ENCODE data around the gene TNS3. TPM values are rescaled to one million over a fixed set of nuclear protein-coding genes. Genes with fewer than 3 reads are reported as not detected.
"Not testable (repeated sequence)": the region's sequence is repeated elsewhere in the genome, so short reads cannot be mapped to it uniquely, and the experiment has no call there.

Gene TNS3
- total and polyA plus RNA-seq, 4 donors: 58.6 to 117 (median 74.7) TPM

DNA sequence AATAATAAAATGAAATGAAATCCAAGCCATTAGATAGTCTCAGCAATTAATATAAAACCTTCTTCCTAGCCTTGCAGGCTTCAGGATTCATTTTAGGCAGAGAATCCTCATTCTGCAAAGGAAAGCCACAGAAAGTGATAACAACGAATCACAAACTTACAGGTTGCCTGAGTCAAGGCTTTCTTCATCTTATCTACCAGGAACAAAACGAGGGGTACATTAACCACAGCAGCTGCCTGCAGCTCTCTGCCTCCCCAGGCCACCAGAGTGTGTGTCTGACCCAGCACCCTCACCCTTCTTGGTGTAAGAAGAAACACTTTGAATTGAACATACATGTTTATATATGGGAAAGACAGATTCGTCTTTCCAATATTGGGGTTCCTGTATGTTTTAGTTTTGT lies 12.5 kb upstream of the TNS3 start:
- Histone ChIP-seq H3K27ac (ENCODE audit: low read depth, low read length) (no peak overlapping the region), H3K9me3 (ENCODE audit: control insufficient read depth, insufficient read depth, low read length) (peaks cover 11% of the 10 kb centered on the region), H3K27me3 (ENCODE audit: control insufficient read depth, insufficient read depth, low read length) (no peaks in the 10 kb centered on the region), H3K4me1 (ENCODE audit: control insufficient read depth, insufficient read depth, low read length) (no peaks in the 10 kb centered on the region), H3K4me3 (ENCODE audit: low read depth, low read length) (no peak overlapping the region), H3K36me3 (ENCODE audit: control insufficient read depth, insufficient read depth, low read length) (no peaks in the 10 kb centered on the region)
- DNase-seq (ENCODE audit: low read depth in 4 of 6, low spot score in 6 of 6): no peak
- 100% methylated on average over 1 of the region's 3 CpGs for WGBS (ENCODE audit: insufficient coverage)

DNA sequence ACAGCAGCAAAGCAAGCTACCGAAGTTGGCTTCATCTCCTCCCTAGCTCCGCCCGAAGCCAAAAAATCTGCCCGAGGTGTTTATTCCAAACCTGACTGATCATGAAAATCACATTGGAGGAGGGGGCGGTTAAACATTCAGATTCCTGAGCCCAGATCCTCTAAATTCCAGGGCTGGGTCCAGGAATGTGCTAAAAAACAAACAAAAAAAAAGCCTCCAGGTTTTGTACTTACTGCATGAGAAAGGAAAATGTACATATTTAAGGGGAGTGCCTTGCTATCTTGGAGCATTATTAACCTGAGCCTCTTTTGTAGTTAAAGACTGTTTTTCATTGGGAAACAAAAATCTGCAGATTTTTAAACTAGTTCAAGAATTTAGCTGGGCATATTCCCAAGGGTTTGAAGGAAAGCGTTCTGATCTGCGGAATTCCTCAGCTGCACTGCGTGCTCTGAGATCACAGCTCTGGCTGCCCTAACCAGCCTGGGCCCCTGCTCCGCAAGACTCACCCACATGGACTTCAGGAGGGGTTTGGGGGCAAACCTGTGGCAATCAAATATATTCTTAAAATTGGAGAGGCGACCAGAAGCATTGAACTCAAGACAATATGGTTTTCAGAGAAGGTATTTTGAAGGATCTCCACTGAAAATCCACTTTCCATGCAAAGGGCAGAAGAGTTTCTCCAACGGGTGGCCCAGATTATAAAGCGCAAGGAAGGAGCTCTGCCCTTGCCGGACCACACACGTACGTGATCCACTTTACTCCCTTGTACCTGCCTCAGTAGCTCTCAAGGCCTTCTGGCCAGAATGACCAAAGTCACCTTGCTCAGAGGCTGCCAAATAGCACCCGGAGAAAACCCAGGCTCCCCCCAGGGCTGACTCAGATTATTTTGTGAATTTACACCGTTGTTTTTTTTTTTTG lies 10.0 kb upstream of the TNS3 start:
- WGBS (ENCODE audit: insufficient coverage): 76% methylated on average over 14 of the region's 17 CpGs
- H3K9me3 ChIP-seq (ENCODE audit: control insufficient read depth, insufficient read depth, low read length): peaks cover 3% of the 10 kb centered on the region
- H3K36me3 ChIP-seq (ENCODE audit: control insufficient read depth, insufficient read depth, low read length): no peaks in the 10 kb centered on the region
- H3K27ac ChIP-seq (ENCODE audit: low read depth, low read length): no peak overlapping the region
- H3K4me1 ChIP-seq (ENCODE audit: control insufficient read depth, insufficient read depth, low read length): peaks cover 2% of the 10 kb centered on the region
- H3K4me3 ChIP-seq (ENCODE audit: low read depth, low read length): no peak overlapping the region
- DNase-seq (ENCODE audit: low read depth in 4 of 6, low spot score in 6 of 6): no peak
- H3K27me3 ChIP-seq (ENCODE audit: control insufficient read depth, insufficient read depth, low read length): no peaks in the 10 kb centered on the region

DNA sequence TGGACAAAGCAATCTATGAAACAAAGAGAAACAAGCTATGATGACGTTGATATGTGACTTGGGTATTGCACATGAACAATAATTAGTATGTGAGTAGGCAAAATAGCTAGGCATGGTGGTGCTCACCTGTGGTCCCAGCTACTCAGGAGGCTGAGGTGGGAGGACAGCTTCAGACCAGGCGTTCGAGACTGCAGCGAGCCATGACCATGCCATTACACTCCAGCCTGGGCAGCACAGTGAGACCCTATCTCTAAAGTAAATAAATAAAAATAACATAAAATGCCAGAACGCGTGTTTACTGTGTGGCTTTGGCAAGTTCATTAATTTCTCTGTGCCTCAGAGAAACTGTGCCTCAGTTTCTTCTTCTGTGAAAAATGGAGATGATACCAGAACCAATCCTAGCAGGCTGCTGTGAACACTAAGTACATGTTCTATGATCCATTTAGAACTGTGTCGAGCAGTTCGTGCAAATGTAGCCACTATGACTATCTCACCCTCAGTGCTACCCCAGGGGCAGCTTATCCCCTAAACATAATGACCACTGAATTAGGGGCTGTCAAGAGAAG lies 9.3 kb upstream of the TNS3 start:
- no peak for DNase-seq (ENCODE audit: low read depth in 4 of 6, low spot score in 6 of 6)
- no peak overlapping the region for H3K27ac ChIP-seq (ENCODE audit: low read depth, low read length)

DNA sequence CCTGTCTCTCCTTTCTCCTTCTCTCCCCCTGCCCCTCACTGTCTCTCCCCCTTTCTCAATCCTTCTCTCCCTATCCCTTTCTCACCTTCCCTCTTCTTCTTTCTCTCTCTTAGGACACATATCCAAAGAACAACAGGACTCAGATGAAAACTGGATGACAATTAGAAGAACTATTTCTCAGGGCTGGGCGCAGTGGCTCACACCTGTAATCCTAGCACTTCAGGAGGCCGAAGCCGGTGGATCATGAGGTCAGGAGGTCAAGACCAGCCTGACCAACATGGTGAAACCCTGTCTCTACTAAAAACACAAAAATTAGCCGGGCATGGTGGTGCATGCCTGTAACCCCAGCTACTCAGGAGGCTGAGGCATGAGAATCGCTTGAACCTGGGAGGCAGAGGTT lies 8.3 kb upstream of the TNS3 start:
- H3K27ac ChIP-seq (ENCODE audit: low read depth, low read length); H3K27me3 ChIP-seq (ENCODE audit: control insufficient read depth, insufficient read depth, low read length); H3K36me3 ChIP-seq (ENCODE audit: control insufficient read depth, insufficient read depth, low read length); DNase-seq (ENCODE audit: low read depth in 4 of 6, low spot score in 6 of 6); H3K4me1 ChIP-seq (ENCODE audit: control insufficient read depth, insufficient read depth, low read length); H3K9me3 ChIP-seq (ENCODE audit: control insufficient read depth, insufficient read depth, low read length); H3K4me3 ChIP-seq (ENCODE audit: low read depth, low read length): not testable (repeated sequence)
- WGBS (ENCODE audit: insufficient coverage): 98% methylated on average over 5 of the region's 5 CpGs

More for the DNA sequence above, 9.3 kb upstream of the TNS3 start:
- Histone ChIP-seq H3K27me3 (ENCODE audit: control insufficient read depth, insufficient read depth, low read length) (no peaks in the 10 kb centered on the region), H3K36me3 (ENCODE audit: control insufficient read depth, insufficient read depth, low read length) (no peaks in the 10 kb centered on the region), H3K4me3 (ENCODE audit: low read depth, low read length) (no peak overlapping the region), H3K9me3 (ENCODE audit: control insufficient read depth, insufficient read depth, low read length) (no peaks in the 10 kb centered on the region), H3K4me1 (ENCODE audit: control insufficient read depth, insufficient read depth, low read length) (peaks cover 3% of the 10 kb centered on the region)
- WGBS (ENCODE audit: insufficient coverage): 79% methylated on average over 4 of the region's 8 CpGs

DNA sequence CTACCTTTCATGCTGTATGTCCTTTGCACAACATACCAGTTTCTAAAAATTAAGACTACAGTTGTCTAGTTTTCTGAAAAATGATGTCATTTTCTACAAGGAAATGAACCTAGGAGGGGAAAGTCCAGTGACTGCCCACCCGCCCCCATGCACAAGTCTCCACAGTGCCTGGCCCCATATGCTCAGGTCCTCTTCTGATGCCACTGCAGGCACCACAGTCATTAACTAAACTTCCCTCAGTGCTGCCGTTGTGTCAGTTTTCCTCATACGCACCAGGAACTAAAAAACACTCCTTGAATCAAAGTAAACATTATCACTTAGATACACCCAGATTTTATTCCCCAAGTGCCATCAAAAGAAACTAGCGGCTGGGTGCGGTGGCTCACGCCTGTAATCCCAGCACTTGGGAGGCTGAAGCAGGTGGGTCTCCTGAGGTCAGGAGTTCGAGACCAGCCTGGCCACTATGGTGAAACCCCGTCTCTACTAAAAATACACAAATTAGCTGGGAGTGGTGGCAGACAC lies 6.9 kb upstream of the TNS3 start:
- peaks cover 10% of the 10 kb centered on the region for H3K4me1 ChIP-seq (ENCODE audit: control insufficient read depth, insufficient read depth, low read length)
- no peaks in the 10 kb centered on the region for H3K27me3 ChIP-seq (ENCODE audit: control insufficient read depth, insufficient read depth, low read length)
- H3K4me3 ChIP-seq (ENCODE audit: low read depth, low read length): no peak overlapping the region
- no peak overlapping the region for H3K27ac ChIP-seq (ENCODE audit: low read depth, low read length)
- H3K36me3 ChIP-seq (ENCODE audit: control insufficient read depth, insufficient read depth, low read length): no peaks in the 10 kb centered on the region
- H3K9me3 ChIP-seq (ENCODE audit: control insufficient read depth, insufficient read depth, low read length): no peaks in the 10 kb centered on the region
- DNase-seq (ENCODE audit: low read depth in 4 of 6, low spot score in 6 of 6): no peak
- 95% methylated on average over 6 of the region's 8 CpGs for WGBS (ENCODE audit: insufficient coverage)

DNA sequence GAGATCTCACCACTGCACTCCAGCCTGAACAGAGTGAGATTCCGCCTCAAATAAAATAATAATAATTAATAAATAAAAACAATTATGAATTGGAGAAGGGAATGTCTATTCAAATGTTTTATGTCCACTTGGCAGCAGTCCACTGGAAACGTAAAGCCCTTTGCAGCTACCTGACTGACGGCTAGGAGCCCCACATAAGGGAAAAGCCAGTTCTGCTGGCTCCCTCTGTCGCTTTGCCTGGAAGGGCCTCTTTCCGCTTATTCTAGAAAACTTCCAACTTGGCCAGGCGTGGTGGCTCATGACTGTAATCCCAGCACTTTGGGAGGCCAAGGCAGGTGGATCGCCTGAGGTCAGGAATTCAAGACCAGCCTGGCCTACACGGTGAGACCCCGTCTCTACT lies 6.1 kb upstream of the TNS3 start:
- Histone ChIP-seq H3K9me3 (ENCODE audit: control insufficient read depth, insufficient read depth, low read length) (no peaks in the 10 kb centered on the region), H3K27me3 (ENCODE audit: control insufficient read depth, insufficient read depth, low read length) (no peaks in the 10 kb centered on the region), H3K36me3 (ENCODE audit: control insufficient read depth, insufficient read depth, low read length) (no peaks in the 10 kb centered on the region), H3K4me1 (ENCODE audit: control insufficient read depth, insufficient read depth, low read length) (peaks cover 16% of the 10 kb centered on the region), H3K4me3 (ENCODE audit: low read depth, low read length) (no peak overlapping the region), H3K27ac (ENCODE audit: low read depth, low read length) (no peak overlapping the region)
- 80% methylated on average over 5 of the region's 9 CpGs for WGBS (ENCODE audit: insufficient coverage)
- no peak for DNase-seq (ENCODE audit: low read depth in 4 of 6, low spot score in 6 of 6)

DNA sequence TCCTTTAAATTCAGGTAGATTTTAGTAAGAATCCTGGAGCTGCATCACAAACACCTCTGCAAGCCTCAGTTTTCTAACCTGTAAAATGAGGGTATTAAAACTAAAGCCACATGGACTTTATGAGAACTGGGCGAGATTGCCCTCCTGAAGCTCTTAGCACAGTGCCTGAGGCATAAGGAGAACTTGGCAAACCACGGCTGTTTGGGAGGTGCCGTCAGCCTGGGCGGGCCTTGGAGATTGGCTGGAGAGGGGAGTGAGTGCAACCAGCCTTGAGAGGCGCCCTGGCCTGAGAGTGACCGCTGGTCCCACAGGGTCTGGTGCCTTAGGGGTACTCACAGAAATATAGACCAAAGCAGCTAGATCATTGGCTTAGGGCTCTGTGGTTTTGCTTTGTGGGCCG lies 5.4 kb upstream of the TNS3 start:
- Histone ChIP-seq H3K4me3 (ENCODE audit: low read depth, low read length) (no peak overlapping the region), H3K9me3 (ENCODE audit: control insufficient read depth, insufficient read depth, low read length) (no peaks in the 10 kb centered on the region), H3K27ac (ENCODE audit: low read depth, low read length) (no peak overlapping the region), H3K27me3 (ENCODE audit: control insufficient read depth, insufficient read depth, low read length) (no peaks in the 10 kb centered on the region), H3K36me3 (ENCODE audit: control insufficient read depth, insufficient read depth, low read length) (no peaks in the 10 kb centered on the region), H3K4me1 (ENCODE audit: control insufficient read depth, insufficient read depth, low read length) (peaks cover 21% of the 10 kb centered on the region)
- no peak for DNase-seq (ENCODE audit: low read depth in 4 of 6, low spot score in 6 of 6)
- WGBS (ENCODE audit: insufficient coverage): 85% methylated on average over 6 of the region's 7 CpGs

DNA sequence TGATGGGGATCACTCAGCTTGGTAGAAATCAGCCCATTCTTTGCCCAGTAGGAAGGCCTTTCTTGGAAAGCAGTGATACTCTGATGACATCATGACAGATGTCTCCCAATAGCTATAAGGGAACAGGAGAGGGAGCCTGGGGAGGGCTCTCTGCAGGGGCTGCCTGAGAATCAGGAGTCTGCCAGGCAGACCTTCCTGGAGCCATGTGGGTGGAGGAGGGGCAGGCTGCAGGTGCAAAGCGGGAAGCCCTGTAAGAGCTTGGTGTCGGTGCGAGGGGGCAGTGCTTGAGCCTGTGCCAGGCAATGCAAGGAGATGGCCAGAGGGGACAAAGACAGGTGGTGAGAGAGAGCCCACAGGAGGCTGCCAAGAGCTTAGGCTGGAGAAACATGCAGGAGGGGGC lies 5.0 kb upstream of the TNS3 start:
- Histone ChIP-seq H3K4me1 (ENCODE audit: control insufficient read depth, insufficient read depth, low read length) (peaks cover 25% of the 10 kb centered on the region), H3K9me3 (ENCODE audit: control insufficient read depth, insufficient read depth, low read length) (no peaks in the 10 kb centered on the region), H3K27ac (ENCODE audit: low read depth, low read length) (no peak overlapping the region), H3K4me3 (ENCODE audit: low read depth, low read length) (no peak overlapping the region), H3K36me3 (ENCODE audit: control insufficient read depth, insufficient read depth, low read length) (no peaks in the 10 kb centered on the region), H3K27me3 (ENCODE audit: control insufficient read depth, insufficient read depth, low read length) (no peaks in the 10 kb centered on the region)
- WGBS (ENCODE audit: insufficient coverage): 60% methylated on average over 3 of the region's 3 CpGs
- no peak for DNase-seq (ENCODE audit: low read depth in 4 of 6, low spot score in 6 of 6)

DNA sequence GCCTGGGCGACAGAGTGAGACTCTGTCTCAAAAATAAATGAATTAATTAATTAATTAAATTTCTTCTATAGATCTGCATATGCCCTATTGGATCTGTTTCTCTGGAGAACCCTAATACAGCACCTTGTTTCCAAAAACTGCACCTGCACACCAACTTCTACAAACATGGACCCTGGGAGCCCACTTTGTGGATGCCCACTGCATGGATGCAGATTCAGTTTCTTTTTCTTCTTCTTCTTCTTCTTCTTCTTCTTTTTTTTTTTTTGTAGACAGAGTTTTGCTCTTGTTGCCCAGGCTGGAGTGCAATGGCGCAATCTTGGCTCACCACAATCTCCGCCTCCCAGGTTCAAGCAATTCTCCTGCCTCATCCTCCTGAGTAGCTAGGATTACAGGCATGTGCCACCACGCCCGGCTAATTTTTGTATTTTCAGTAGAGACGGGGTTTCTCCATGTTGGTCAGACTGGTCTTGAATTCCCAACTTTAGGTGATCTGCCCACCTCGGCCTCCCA lies 4.3 kb upstream of the TNS3 start:
- not testable (repeated sequence) for H3K27me3 ChIP-seq (ENCODE audit: control insufficient read depth, insufficient read depth, low read length); DNase-seq (ENCODE audit: low read depth in 4 of 6, low spot score in 6 of 6); H3K27ac ChIP-seq (ENCODE audit: low read depth, low read length); H3K4me3 ChIP-seq (ENCODE audit: low read depth, low read length); H3K9me3 ChIP-seq (ENCODE audit: control insufficient read depth, insufficient read depth, low read length); H3K36me3 ChIP-seq (ENCODE audit: control insufficient read depth, insufficient read depth, low read length)
- H3K4me1 ChIP-seq (ENCODE audit: control insufficient read depth, insufficient read depth, low read length): peaks cover 27% of the 10 kb centered on the region
- 100% methylated on average over 6 of the region's 7 CpGs for WGBS (ENCODE audit: insufficient coverage)
